A549 (cell line): ENCODE data around the gene CD2BP2. TPM values are rescaled to one million over a fixed set of nuclear protein-coding genes. Genes with fewer than 3 reads are reported as not detected.
A peak's percentile ranks its signal among the peaks of the same experiment; 100 is the strongest.

Source experiments
- ATAC-seq, 2 experiments: fragments of 200-7000 bp in 1 of 2; fragments of >200 bp in 1 of 2; cut with Nextera tagmentation in 1 of 2; cut with Tn5 transposase in 1 of 2; 3 replicates each; pipeline versions ENCODE4 v1.8.0 to v1.9.1; 2018 to 2020; ENCODE audit warnings: mild to moderate bottlenecking in 1 of 2, moderate library complexity in 1 of 2
- CTCF ChIA-PET: fragments of 300-600 bp; sonication (Branson Sonifier 250); formaldehyde crosslinking; extraction: SDS; loops from one replicate; lab custom pipeline; 2021; ENCODE audit warnings: antibody characterized with exemption, inconsistent platforms; lab: Yijun Ruan, JAX
- POLR2A ChIA-PET: fragments of 350-600 bp; formaldehyde crosslinking; extraction: SDS; loops from one replicate; lab custom pipeline; 2021; ENCODE audit warnings: antibody characterized with exemption, inconsistent platforms; lab: Yijun Ruan, JAX
- DNase-seq, 2 experiments: peaks; one replicate each; pipeline versions ENCODE4 v3.0.0 to v3.0.0-alpha.2; 2011 to 2016; ENCODE audit warnings: low read depth in 1 of 2, low spot score in 1 of 2
- FAIRE-seq: peaks from 2 replicates; lab custom pipeline; 2011; peaks lifted over from hg19 to GRCh38; lab: Jason Lieb, UNC
- H3K27ac ChIP-seq, 2 experiments: fragments of >200 bp; sonication (Bioruptor Twin); formaldehyde crosslinking; 3 replicates each; pipeline ENCODE4 v1.5.1; 2016 to 2017
- H3K4me1 ChIP-seq: fragments of >200 bp; sonication (Bioruptor Twin); formaldehyde crosslinking; 3 replicates; pipeline ENCODE4 v1.6.1; 2016
- H3K4me2 ChIP-seq: fragments of >200 bp; sonication (Bioruptor Twin); formaldehyde crosslinking; 3 replicates; pipeline ENCODE4 v1.6.1; 2016
- H3K4me3 ChIP-seq: fragments of >200 bp; sonication (Bioruptor Twin); formaldehyde crosslinking; 3 replicates; pipeline ENCODE4 v1.5.1; 2016
- H3K9me3 ChIP-seq: fragments of >200 bp; sonication (Bioruptor Twin); formaldehyde crosslinking; 3 replicates; pipeline ENCODE4 v1.6.1; 2016
- BHLHE40 ChIP-seq: IDR thresholded peaks from 2 replicates; pipeline ENCODE4 v1.6.1; 2012; ENCODE audit warnings: low read depth, low read length, inconsistent platforms
- CBX8 ChIP-seq: fragments of 200-600 bp; sonication (generic); IDR thresholded peaks from 2 replicates; pipeline ENCODE4 v1.6.1; 2016
- CEBPB ChIP-seq, 2 experiments: fragments of >200 bp in 1 of 2; sonication (Bioruptor Twin) in 1 of 2; formaldehyde crosslinking in 1 of 2; IDR thresholded peaks; 2 replicates each; pipeline ENCODE4 v1.6.1; 2012 to 2016
- CHD4 ChIP-seq: fragments of 200-600 bp; sonication (generic); IDR thresholded peaks from 2 replicates; pipeline ENCODE4 v1.6.1; 2016; ENCODE audit warnings: antibody characterized with exemption, mild to moderate bottlenecking, borderline replicate concordance
- ELK1 ChIP-seq: fragments of 150-350 bp; IDR thresholded peaks from 2 replicates; pipeline ENCODE4 v1.6.1; 2014; ENCODE audit warnings: low read depth, mild to moderate bottlenecking, low read length
- FOXS1 ChIP-seq: fragments of 250-450 bp; sonication (Bioruptor Pico); IDR thresholded peaks from 2 replicates; pipeline ENCODE4 v1.5.0; 2020; ENCODE audit warnings: mild to moderate bottlenecking, moderate library complexity
- HES2 ChIP-seq: fragments of >200 bp; sonication (Bioruptor Twin); formaldehyde crosslinking; IDR thresholded peaks from 2 replicates; pipeline ENCODE4 v1.6.1; 2016
- HOXA7 ChIP-seq: fragments of 250-450 bp; sonication (Bioruptor Pico); IDR thresholded peaks from 2 replicates; pipeline ENCODE4 v1.5.0; 2020; ENCODE audit warnings: mild to moderate bottlenecking, moderate library complexity
- HOXB5 ChIP-seq: fragments of 250-450 bp; sonication (Bioruptor Pico); IDR thresholded peaks from 2 replicates; pipeline ENCODE4 v1.5.0; 2020; ENCODE audit warnings: mild to moderate bottlenecking, moderate library complexity
- KDM5A ChIP-seq: fragments of 200-600 bp; sonication (generic); IDR thresholded peaks from 2 replicates; pipeline ENCODE4 v1.6.1; 2016; ENCODE audit warnings: antibody characterized with exemption, mild to moderate bottlenecking
- MAFK ChIP-seq: fragments of 450-650 bp; IDR thresholded peaks from 2 replicates; pipeline ENCODE4 v1.6.1; 2014; ENCODE audit not compliant: partially characterized antibody
- MYC ChIP-seq: IDR thresholded peaks from 2 replicates; pipeline ENCODE4 v1.6.1; 2012; ENCODE audit warnings: mild to moderate bottlenecking, inconsistent platforms, low read length, improper control_type of control experiment, borderline replicate concordance
- NFE2L2 ChIP-seq: fragments of 150-350 bp; conservative IDR thresholded peaks from 2 replicates; pipeline ENCODE4 v1.6.1; 2014; ENCODE audit warnings: low read length
- NPAS2 ChIP-seq: fragments of 250-450 bp; sonication (Bioruptor Pico); IDR thresholded peaks from 2 replicates; pipeline ENCODE4 v1.8.0; 2022; ENCODE audit warnings: mild to moderate bottlenecking, moderate library complexity, borderline replicate concordance
- NR3C1 ChIP-seq: fragments of >200 bp; sonication (Bioruptor Twin); formaldehyde crosslinking; IDR thresholded peaks from 3 replicates; pipeline ENCODE4 v1.6.1; 2017
- PBX3 ChIP-seq: IDR thresholded peaks from 2 replicates; pipeline ENCODE4 v1.6.1; 2012
- POLR2AphosphoS2 ChIP-seq: conservative IDR thresholded peaks from 2 replicates; pipeline ENCODE4 v1.6.1; 2012; ENCODE audit warnings: low read length, improper control_type of control experiment, inconsistent platforms
- RAD21 ChIP-seq, 2 experiments: fragments of >200 bp in 1 of 2; sonication (Bioruptor Twin) in 1 of 2; formaldehyde crosslinking in 1 of 2; IDR thresholded peaks in 1 of 2; conservative IDR thresholded peaks in 1 of 2; 2 replicates in 1 of 2; 3 replicates in 1 of 2; pipeline ENCODE4 v1.6.1; 2012 to 2018; ENCODE audit warnings: inconsistent platforms in 1 of 2
- RARB ChIP-seq: fragments of 250-450 bp; sonication (Bioruptor Pico); IDR thresholded peaks from 2 replicates; pipeline ENCODE4 v1.8.0; 2021; ENCODE audit warnings: mild to moderate bottlenecking, moderate library complexity
- RFX5 ChIP-seq: fragments of 450-650 bp; IDR thresholded peaks from 2 replicates; pipeline ENCODE4 v1.7.1; 2014; ENCODE audit warnings: antibody characterized with exemption, mild to moderate bottlenecking, moderate library complexity
- RNF2 ChIP-seq: fragments of 200-600 bp; sonication (generic); IDR thresholded peaks from 2 replicates; pipeline ENCODE4 v1.6.1; 2016; ENCODE audit warnings: low read depth, mild to moderate bottlenecking, antibody characterized with exemption, moderate library complexity, borderline replicate concordance
- TP53 ChIP-seq: fragments of 250-450 bp; sonication (Bioruptor Pico); IDR thresholded peaks from 2 replicates; pipeline ENCODE4 v1.5.0; 2021; ENCODE audit warnings: mild to moderate bottlenecking, moderate library complexity
- ZC3H11A ChIP-seq: fragments of 450-650 bp; IDR thresholded peaks from 2 replicates; pipeline ENCODE4 v1.6.1; 2014; ENCODE audit warnings: antibody characterized with exemption, mild to moderate bottlenecking
- ZNF302 ChIP-seq: fragments of 250-450 bp; sonication (Bioruptor Pico); IDR thresholded peaks from 2 replicates; pipeline ENCODE4 v1.9.0; 2021; ENCODE audit warnings: inconsistent platforms, mild to moderate bottlenecking, moderate library complexity
- ZSCAN20 ChIP-seq: fragments of 250-450 bp; sonication (Bioruptor Pico); IDR thresholded peaks from 2 replicates; pipeline ENCODE4 v1.8.0; 2022; ENCODE audit warnings: mild to moderate bottlenecking, moderate library complexity
- WGBS: methylation state at CpG from one replicate; pipeline ENCODE4 v1.1.6; 2017; ENCODE audit errors: missing lambda C conversion rate; 5-methylcytosine and 5-hydroxymethylcytosine counted together
- polyA plus RNA-seq, 4 experiments: library from polyadenylated mRNA; depleted of rRNA in 3 of 4; stranded (reverse); fragments of >200 nt; fragmentation: RNase III in 1 of 4; extraction: RNeasy Plus Mini Kit Qiagen cat#74134 plus additional on column Dnase treatment in 1 of 4; gene quantifications; 2 replicates in 3 of 4; 3 replicates in 1 of 4; pipeline ENCODE4 v1.2.3, GENCODE V29; 2011 to 2017
- TF ChIP-seq, protein P1 (sequence below): fragments of 450-650 bp; IDR thresholded peaks from 2 replicates; pipeline ENCODE4 v1.6.1; 2014; ENCODE audit warnings: antibody characterized with exemption
- TF ChIP-seq, protein P2 (sequence below): fragments of >200 bp; sonication (Bioruptor Twin); formaldehyde crosslinking; IDR thresholded peaks from 3 replicates; pipeline ENCODE4 v1.5.1; 2016
- TF ChIP-seq, protein P3 (sequence below): fragments of >200 bp; sonication (Bioruptor Twin); formaldehyde crosslinking; IDR thresholded peaks from 3 replicates; pipeline ENCODE4 v1.6.1; 2016
- TF ChIP-seq, protein P4 (sequence below): IDR thresholded peaks from 2 replicates; pipeline ENCODE4 v1.6.1; 2012

The CD2BP2 gene
- polyA plus RNA-seq, 2 of the 4 experiments (the other 2 are of a cell fraction), result 35.6 to 54.0 TPM

GRCh38 chr16:30376461-30376902 lies 21.4 kb upstream of the CD2BP2 start:
- no peaks in the 10 kb centered on the region for H3K9me3 ChIP-seq
- peak overlapping the region in 1 of 2 experiments; percentile 96; a peak in 2 of 6 replicates for H3K27ac ChIP-seq
- FAIRE-seq (no peak), DNase-seq (no peak), ATAC-seq (no peak)
- TF ChIP-seq NR3C1, result no peak
- no peak for TF ChIP-seq NPAS2
- TF ChIP-seq ZNF302 (CRISPR knock-in tag), result no peak
- no peak for TF ChIP-seq PBX3
- TF ChIP-seq RNF2, result no peak
- no peak for TF ChIP-seq MYC
- no peak for TF ChIP-seq RAD21 (conservative IDR thresholded peaks at IDR 0.05 in 1 of 2, IDR thresholded peaks at IDR 0.05 in 1 of 2)
- TF ChIP-seq NFE2L2, result no peak
- TF ChIP-seq FOXS1 (CRISPR knock-in tag), result no peak
- no peak for TF ChIP-seq TP53 (CRISPR knock-in tag)
- TF ChIP-seq CHD4, result no peak
- CTCF ChIA-PET, result interaction anchor here (0.6 to 2.1 kb wide), 5 partner anchors 12 to 363 kb away, joined by 3 to 6 read pairs (median 4); no protein-coding TSS in a partner anchor
- H3K4me1 ChIP-seq, result peaks cover 15% of the 10 kb centered on the region
- 94% methylated on average over 8 of the region's 8 CpGs for WGBS
- POLR2A ChIA-PET, result interaction anchor here (1.0 kb wide), 1 partner anchor 17 kb away, joined by 3 read pairs; no protein-coding TSS in a partner anchor
- no peak overlapping the region for H3K4me3 ChIP-seq
- H3K4me2 ChIP-seq, result no peak overlapping the region

- Histone ChIP-seq H3K4me3 (no peak overlapping the region), H3K4me1 (peaks cover 18% of the 10 kb centered on the region), H3K27ac (no peak overlapping the region), H3K9me3 (no peaks in the 10 kb centered on the region), H3K4me2 (no peak overlapping the region)
- DNase-seq, result no peak
- WGBS, result 86% methylated on average over 8 of the region's 8 CpGs
- no peak for FAIRE-seq
- ATAC-seq, result no peak
- ChIA-PET CTCF (interaction anchor here (0.6 to 1.6 kb wide), 3 partner anchors 11 to 363 kb away, joined by 3 to 4 read pairs (median 4); no protein-coding TSS in a partner anchor), POLR2A (no interaction called here)
- TF ChIP-seq RARB (CRISPR knock-in tag) (no peak), HOXB5 (CRISPR knock-in tag) (no peak), RFX5 (no peak), ELK1 (no peak), MAFK (no peak), ZC3H11A (no peak), HOXA7 (CRISPR knock-in tag) (no peak), KDM5A (no peak), CEBPB (IDR thresholded peaks at IDR 0.05) (no peak), CBX8 (no peak), HES2 (no peak), ZSCAN20 (CRISPR knock-in tag) (no peak), NPAS2 (no peak), POLR2AphosphoS2 (no peak), BHLHE40 (no peak)
- TF ChIP-seq, protein P1, sequence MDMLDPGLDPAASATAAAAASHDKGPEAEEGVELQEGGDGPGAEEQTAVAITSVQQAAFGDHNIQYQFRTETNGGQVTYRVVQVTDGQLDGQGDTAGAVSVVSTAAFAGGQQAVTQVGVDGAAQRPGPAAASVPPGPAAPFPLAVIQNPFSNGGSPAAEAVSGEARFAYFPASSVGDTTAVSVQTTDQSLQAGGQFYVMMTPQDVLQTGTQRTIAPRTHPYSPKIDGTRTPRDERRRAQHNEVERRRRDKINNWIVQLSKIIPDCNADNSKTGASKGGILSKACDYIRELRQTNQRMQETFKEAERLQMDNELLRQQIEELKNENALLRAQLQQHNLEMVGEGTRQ, result no peak
- TF ChIP-seq, protein P2, sequence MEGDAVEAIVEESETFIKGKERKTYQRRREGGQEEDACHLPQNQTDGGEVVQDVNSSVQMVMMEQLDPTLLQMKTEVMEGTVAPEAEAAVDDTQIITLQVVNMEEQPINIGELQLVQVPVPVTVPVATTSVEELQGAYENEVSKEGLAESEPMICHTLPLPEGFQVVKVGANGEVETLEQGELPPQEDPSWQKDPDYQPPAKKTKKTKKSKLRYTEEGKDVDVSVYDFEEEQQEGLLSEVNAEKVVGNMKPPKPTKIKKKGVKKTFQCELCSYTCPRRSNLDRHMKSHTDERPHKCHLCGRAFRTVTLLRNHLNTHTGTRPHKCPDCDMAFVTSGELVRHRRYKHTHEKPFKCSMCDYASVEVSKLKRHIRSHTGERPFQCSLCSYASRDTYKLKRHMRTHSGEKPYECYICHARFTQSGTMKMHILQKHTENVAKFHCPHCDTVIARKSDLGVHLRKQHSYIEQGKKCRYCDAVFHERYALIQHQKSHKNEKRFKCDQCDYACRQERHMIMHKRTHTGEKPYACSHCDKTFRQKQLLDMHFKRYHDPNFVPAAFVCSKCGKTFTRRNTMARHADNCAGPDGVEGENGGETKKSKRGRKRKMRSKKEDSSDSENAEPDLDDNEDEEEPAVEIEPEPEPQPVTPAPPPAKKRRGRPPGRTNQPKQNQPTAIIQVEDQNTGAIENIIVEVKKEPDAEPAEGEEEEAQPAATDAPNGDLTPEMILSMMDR, result no peak
- TF ChIP-seq, protein P3, sequence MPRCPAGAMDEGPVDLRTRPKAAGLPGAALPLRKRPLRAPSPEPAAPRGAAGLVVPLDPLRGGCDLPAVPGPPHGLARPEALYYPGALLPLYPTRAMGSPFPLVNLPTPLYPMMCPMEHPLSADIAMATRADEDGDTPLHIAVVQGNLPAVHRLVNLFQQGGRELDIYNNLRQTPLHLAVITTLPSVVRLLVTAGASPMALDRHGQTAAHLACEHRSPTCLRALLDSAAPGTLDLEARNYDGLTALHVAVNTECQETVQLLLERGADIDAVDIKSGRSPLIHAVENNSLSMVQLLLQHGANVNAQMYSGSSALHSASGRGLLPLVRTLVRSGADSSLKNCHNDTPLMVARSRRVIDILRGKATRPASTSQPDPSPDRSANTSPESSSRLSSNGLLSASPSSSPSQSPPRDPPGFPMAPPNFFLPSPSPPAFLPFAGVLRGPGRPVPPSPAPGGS, result no peak
- TF ChIP-seq, protein P4, sequence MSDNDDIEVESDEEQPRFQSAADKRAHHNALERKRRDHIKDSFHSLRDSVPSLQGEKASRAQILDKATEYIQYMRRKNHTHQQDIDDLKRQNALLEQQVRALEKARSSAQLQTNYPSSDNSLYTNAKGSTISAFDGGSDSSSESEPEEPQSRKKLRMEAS, result no peak
These were observed 20.8 kb upstream of the CD2BP2 start for GRCh38 chr16:30375864-30376263.
